A673 (cell line): ENCODE measurements around the gene AGAP2. TPM values are rescaled to one million over a fixed set of nuclear protein-coding genes. Genes with fewer than 3 reads are reported as not detected.
A peak's percentile ranks its signal among the peaks of the same experiment; 100 is the strongest.

Source experiments
- BruUV-seq: library from RNA; stranded (reverse); fragments of 400-500 nt; replicated peaks from 2 replicates; lab custom pipeline; 2021; lab: Mats Ljungman, UMichigan
- CTCF ChIA-PET: fragments of 300-600 bp; sonication (Branson Sonifier 250); formaldehyde crosslinking; loops from one replicate; lab custom pipeline; 2022; ENCODE audit warnings: antibody characterized with exemption; lab: Charles Lee
- POLR2A ChIA-PET: fragments of 300-600 bp; sonication (Branson Sonifier 250); formaldehyde crosslinking; loops from one replicate; lab custom pipeline; 2022; ENCODE audit warnings: antibody characterized with exemption; ENCODE audit not compliant: low non-redundant PET; lab: Charles Lee
- DNase-seq: peaks from one replicate; pipeline ENCODE4 v3.0.0-alpha.2; 2015; ENCODE audit warnings: low spot score
- H3K27ac ChIP-seq: fragments of 200-600 bp; sonication (generic); 2 replicates; pipeline ENCODE4 v1.5.1; 2016; ENCODE audit warnings: mixed run types, low read depth, mild to moderate bottlenecking, mixed read lengths, antibody characterized with exemption, low read length; ENCODE audit not compliant: poor library complexity, severe bottlenecking
- H3K27me3 ChIP-seq: fragments of 200-600 bp; sonication (generic); replicated peaks from 2 replicates; pipeline ENCODE4 v1.6.1; 2017; ENCODE audit warnings: mixed run types, low read depth, mild to moderate bottlenecking, mixed read lengths, antibody characterized with exemption, low read length; ENCODE audit not compliant: insufficient read depth, poor library complexity
- H3K36me3 ChIP-seq: fragments of 200-600 bp; sonication (generic); 2 replicates; pipeline ENCODE4 v1.6.1; 2016; ENCODE audit warnings: mixed run types, mild to moderate bottlenecking, mixed read lengths, antibody characterized with exemption, low read length; ENCODE audit not compliant: insufficient read depth, poor library complexity, severe bottlenecking
- H3K4me1 ChIP-seq: fragments of 200-600 bp; sonication (generic); 2 replicates; pipeline ENCODE4 v1.6.1; 2017; ENCODE audit warnings: mixed run types, mild to moderate bottlenecking, mixed read lengths, antibody characterized with exemption, low read length; ENCODE audit not compliant: insufficient read depth, poor library complexity, severe bottlenecking
- H3K4me3 ChIP-seq: fragments of 200-600 bp; sonication (generic); 2 replicates; pipeline ENCODE4 v1.5.1; 2016; ENCODE audit warnings: low read depth, mixed run types, mild to moderate bottlenecking, mixed read lengths, low read length; ENCODE audit not compliant: poor library complexity, severe bottlenecking
- H3K9me3 ChIP-seq: fragments of 200-600 bp; sonication (generic); 2 replicates; pipeline ENCODE4 v1.6.1; 2016; ENCODE audit warnings: mixed run types, low read depth, mild to moderate bottlenecking, mixed read lengths, antibody characterized with exemption, low read length; ENCODE audit not compliant: poor library complexity, severe bottlenecking
- CTCF ChIP-seq: fragments of 300-800, 200-600 bp; sonication (generic); conservative IDR thresholded peaks from 2 replicates; pipeline ENCODE4 v1.5.1; 2017; ENCODE audit warnings: low read depth, mild to moderate bottlenecking, antibody characterized with exemption, low read length, moderate library complexity, mixed read lengths
- EZH2 ChIP-seq: fragments of 200-600 bp; sonication (generic); IDR thresholded peaks from 2 replicates; pipeline ENCODE4 v1.6.1; 2017; ENCODE audit warnings: borderline replicate concordance, low read depth, mild to moderate bottlenecking, mixed read lengths, antibody characterized with exemption, low read length; ENCODE audit not compliant: poor library complexity, severe bottlenecking
- intact Hi-C: fragments of 100-400 bp; cut with micrococcal nuclease; formaldehyde crosslinking; loops from one replicate; pipeline ENCODE4 v1.10.0; 2022; ENCODE audit not compliant: unreplicated experiment
- total RNA-seq: library from RNA; stranded (reverse); gene quantifications from 2 replicates; pipeline ENCODE4 v1.2.3, GENCODE V29; 2021

Gene AGAP2
- total RNA-seq, 1 experiment from 2014 or later, result 4.0 TPM

- DNase-seq, result peak; percentile 99
- Histone ChIP-seq H3K4me1 (peaks cover 12% of the 10 kb centered on the region), H3K9me3 (no peaks in the 10 kb centered on the region), H3K36me3 (peaks cover 33% of the 10 kb centered on the region), H3K27ac (peak within 1 kb of the TSS; percentile 97), H3K27me3 (no peaks in the 10 kb centered on the region), H3K4me3 (peak within 1 kb of the TSS; percentile 60)
- ChIA-PET CTCF (interaction anchor here (1.4 kb wide), 1 partner anchor 19 kb away, joined by 15 read pairs; no protein-coding TSS in a partner anchor), POLR2A (interaction anchor here (0.5 to 1.1 kb wide), 5 partner anchors 14 to 227 kb away, joined by 6 to 9 read pairs (median 6); partner anchors contain the start of gene ARHGEF25)
- no TSS peak for BruUV-seq
- TF ChIP-seq EZH2 (no peak), CTCF (no peak)
- intact Hi-C loops, result loop anchor here (5.0 kb wide), 1 partner anchor 283 kb away; no protein-coding TSS in a partner anchor
These were observed 6.4 kb upstream of the AGAP2 start, which contains the start of gene TSPAN31 for GRCh38 chr12:57744777-57745484. TSS of gene TSPAN31 (plus strand) at chr12:57745039. CDS start at chr12:57745155, 116 bp downstream.

DNA sequence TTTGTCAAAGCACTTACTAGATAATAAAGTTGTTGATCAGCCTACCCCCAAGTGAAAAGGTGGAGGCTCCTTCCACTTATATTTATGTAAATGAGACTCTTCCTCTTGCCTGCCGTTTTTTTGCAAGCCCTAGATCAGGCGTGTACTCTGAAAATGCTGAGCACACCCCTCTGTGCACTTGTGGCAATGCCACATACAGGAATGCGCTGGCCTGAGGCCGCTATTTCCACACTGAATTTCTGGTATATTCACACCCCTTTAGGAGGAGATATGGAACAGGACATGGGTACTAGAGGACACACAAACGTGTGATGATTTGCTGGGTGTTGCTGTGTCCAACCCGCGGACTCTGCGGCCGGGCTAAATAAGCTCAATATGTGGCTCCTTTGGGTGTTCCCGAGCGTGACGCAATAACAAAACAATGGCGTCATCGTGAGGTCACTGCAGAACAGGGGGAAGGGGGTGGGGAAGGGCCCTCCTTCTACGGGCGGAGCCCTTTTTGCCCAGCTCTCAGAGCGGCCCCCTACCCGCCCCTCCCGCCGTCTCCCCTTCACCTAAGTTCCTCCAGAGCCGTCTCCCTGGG is 5.7 kb upstream of the AGAP2 start:
- intact Hi-C loops, result loop anchor here (5.0 kb wide), 1 partner anchor 282 kb away; no protein-coding TSS in a partner anchor
- no peak for TF ChIP-seq EZH2
- TF ChIP-seq CTCF, result no peak
- ChIA-PET CTCF (interaction anchor here (1.4 kb wide), 1 partner anchor 18 kb away, joined by 15 read pairs; no protein-coding TSS in a partner anchor), POLR2A (interaction anchor here (0.6 to 1.1 kb wide), 4 partner anchors 15 to 227 kb away, joined by 6 to 9 read pairs (median 8); partner anchors contain the start of gene ARHGEF25)
- no TSS peak for BruUV-seq
- no peak for DNase-seq
- Histone ChIP-seq H3K36me3 (peaks cover 28% of the 10 kb centered on the region), H3K4me1 (peaks cover 18% of the 10 kb centered on the region), H3K27ac (peak overlapping the region; percentile 97), H3K27me3 (no peaks in the 10 kb centered on the region), H3K4me3 (peak overlapping the region; percentile 60), H3K9me3 (no peaks in the 10 kb centered on the region)

DNA sequence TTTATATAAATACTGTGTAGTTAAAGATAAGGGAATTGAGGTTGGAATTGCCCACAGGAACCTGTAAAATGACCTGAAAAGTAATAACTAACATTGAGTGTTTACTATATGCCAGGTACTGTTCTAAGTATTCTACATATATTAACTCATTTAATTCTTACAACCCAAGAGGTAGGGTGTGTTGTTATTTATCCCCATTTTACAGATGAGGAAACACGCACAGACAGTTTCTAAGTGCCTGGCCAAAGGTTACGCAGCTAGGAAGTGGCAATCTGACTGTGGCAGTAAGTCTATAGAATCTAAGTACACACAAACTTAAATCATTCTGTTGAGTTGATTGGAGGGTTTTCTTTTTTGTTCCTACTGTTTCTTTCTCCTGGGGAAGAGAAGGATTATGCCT is 5.2 kb upstream of the AGAP2 start:
- BruUV-seq, result no TSS peak
- ChIA-PET POLR2A (no interaction called here), CTCF (no interaction called here)
- H3K4me3 ChIP-seq, result peak overlapping the region; percentile 60
- peaks cover 23% of the 10 kb centered on the region for H3K36me3 ChIP-seq
- no peaks in the 10 kb centered on the region for H3K27me3 ChIP-seq
- no peaks in the 10 kb centered on the region for H3K9me3 ChIP-seq
- TF ChIP-seq EZH2 (no peak), CTCF (no peak)
- H3K4me1 ChIP-seq, result peaks cover 22% of the 10 kb centered on the region
- intact Hi-C loops, result loop anchor here (5.0 kb wide), 1 partner anchor 281 kb away; no protein-coding TSS in a partner anchor
- no peak for DNase-seq
- H3K27ac ChIP-seq, result peak overlapping the region; percentile 97
